Heart left ventricle (tissue), 16 donors: ENCODE measurements around the gene ST3GAL4. TPM values are rescaled to one million over a fixed set of nuclear protein-coding genes. Genes with fewer than 3 reads are reported as not detected.

Experiments
- ATAC-seq, 4 donors: fragments of 200-7000 bp; cut with Tn5 transposase; one replicate each; pipeline ENCODE4 v1.9.1; 2020 to 2022; ENCODE audit warnings: moderate library complexity in 4 of 4, mild to moderate bottlenecking in 3 of 4, moderate number of reproducible peaks in 1 of 4
- DNase-seq, 5 donors: peaks; one replicate each; pipeline ENCODE4 v3.0.0-alpha.2; 2020
- H3K27ac ChIP-seq, 12 donors: fragments of 200-600 bp; sonication (generic) in 4 of 12; one replicate each; pipeline versions ENCODE4 v1.5.0 to v1.8.0; 2016 to 2022; ENCODE audit warnings: mild to moderate bottlenecking in 2 of 12
- H3K27me3 ChIP-seq, 9 donors: fragments of 200-600 bp; sonication (generic) in 2 of 9; one replicate each; pipeline versions ENCODE4 v1.5.1 to v1.8.0; 2016 to 2022; ENCODE audit warnings: mild to moderate bottlenecking in 3 of 9
- H3K36me3 ChIP-seq, 9 donors: fragments of 200-600 bp; sonication (generic) in 2 of 9; one replicate each; pipeline versions ENCODE4 v1.5.0 to v1.8.0; 2018 to 2022; ENCODE audit warnings: mild to moderate bottlenecking in 2 of 9
- H3K4me1 ChIP-seq, 12 donors: fragments of 200-600 bp; sonication (generic) in 4 of 12; one replicate each; pipeline versions ENCODE4 v1.5.0 to v1.8.0; 2016 to 2022; ENCODE audit warnings: mild to moderate bottlenecking in 3 of 12
- H3K4me3 ChIP-seq, 12 donors: fragments of 200-600 bp; sonication (generic) in 4 of 12; one replicate each; pipeline versions ENCODE4 v1.5.0 to v1.8.0; 2017 to 2022; ENCODE audit warnings: mild to moderate bottlenecking in 9 of 12, moderate library complexity in 4 of 12
- H3K9me3 ChIP-seq, 12 donors: fragments of 200-600 bp; sonication (generic) in 4 of 12; one replicate each; pipeline versions ENCODE4 v1.5.0 to v1.8.0; 2016 to 2022; ENCODE audit warnings: mild to moderate bottlenecking in 1 of 12
- POLR2A ChIP-seq, 2 donors: fragments of 450-650 bp; IDR thresholded peaks; one replicate each; pipeline ENCODE4 v1.6.1; 2017; ENCODE audit warnings: antibody characterized with exemption in 2 of 2, mild to moderate bottlenecking in 2 of 2, moderate library complexity in 2 of 2
- WGBS, 4 donors: extraction: QIAGEN DNeasy Blood & Tissue Kit in 2 of 4; methylation state at CpG; one replicate each; pipeline versions ENCODE4 v1.1.5 to v1.1.7; 2013 to 2018; 5-methylcytosine and 5-hydroxymethylcytosine counted together
- intact Hi-C, 10 donors: fragments of 100-400 bp; cut with DNase I; formaldehyde crosslinking; loops; one replicate each; pipeline versions ENCODE4 v1.11.1 to v1.14.2; 2022
- polyA plus RNA-seq, 2 donors: library from polyadenylated mRNA; stranded (reverse); fragments of 200-250 nt; gene quantifications; one replicate each; pipeline ENCODE4 v1.2.3, GENCODE V29; 2013
- total RNA-seq, 9 donors: library from RNA; depleted of rRNA in 2 of 9; stranded (reverse); fragments of >200 nt in 2 of 9; fragmentation: NEBNext Ultra II Directional in 3 of 9; extraction: Animal tissue kit (Norgen Biotek cat#: 25700) in 3 of 9; gene quantifications; one replicate each; pipeline versions ENCODE4 v1.1.0 to v1.2.4, GENCODE V29; 2016 to 2023
- TF ChIP-seq, protein P1 (sequence below), 12 donors: fragments of 200-600 bp; sonication (generic) in 4 of 12; IDR thresholded peaks; one replicate each; pipeline versions ENCODE4 v1.5.0 to v1.8.0; 2018 to 2022; ENCODE audit warnings: antibody characterized with exemption in 12 of 12, mild to moderate bottlenecking in 5 of 12
- donor health status: ischemic (EF 13 %, LVEDD 7.1; RV severe dilation, severe dysfunction).
- donor health status: healthy with polysubstance abuse.
- donor health status: DM: no; HTN: yes; CAD: no.
- donor health status: DM: no; HTN: no; CAD: no.
- donor health status: ischemic (EF 25% LVEDD 6.9; RV normal size, moderate dysfunction).
- donor health status: ischemic (EF 25% LVEDD 5.7; RV mildly dilated, moderate dysfunction).
- donor health status: healthy.
- donor health status: DM: yes; HTN: yes; CAD: no.
- donor health status: ischemic (EF 35%, LVEDD 5.7; RV mildly dilated, moderate dysfunction).
- donor health status: nonischemic (EF 11% LVEDD 7.7; RV severe dilation, severe dysfunction).
- donor health status: DM: yes; HTN: yes; CAD: no.
- donor health status: PGD.
- donor health status: ischemic (EF 29% LVEDD 5.4; RV normal size, mild dysfunction).
- donor health status: nonischemic (EF 23%, LVEDD 6.1; RV moderate dilation, normal function).

Gene ST3GAL4
- total and polyA plus RNA-seq, 11 donors, result 30.6 to 168 (median 66.1) TPM

- peak overlapping the region; percentile 12 to 86 (median 70) for H3K27ac ChIP-seq
- WGBS, 4 donors, result 66 to 76% (median 68%) methylated on average over 23 of the region's 23 CpGs
- no peaks in the 10 kb centered on the region for H3K36me3 ChIP-seq
- peaks cover 3 to 61% (median 22%) of the 10 kb centered on the region in 12 donors for H3K4me1 ChIP-seq
- intact Hi-C loops, result loop anchor here in 2 of 10 donors (10.0 kb wide), 1 partner anchor 117 kb away; no protein-coding TSS in a partner anchor
- TF ChIP-seq POLR2A (IDR thresholded peaks at IDR 0.05), result no peak
- TF ChIP-seq, protein P1, sequence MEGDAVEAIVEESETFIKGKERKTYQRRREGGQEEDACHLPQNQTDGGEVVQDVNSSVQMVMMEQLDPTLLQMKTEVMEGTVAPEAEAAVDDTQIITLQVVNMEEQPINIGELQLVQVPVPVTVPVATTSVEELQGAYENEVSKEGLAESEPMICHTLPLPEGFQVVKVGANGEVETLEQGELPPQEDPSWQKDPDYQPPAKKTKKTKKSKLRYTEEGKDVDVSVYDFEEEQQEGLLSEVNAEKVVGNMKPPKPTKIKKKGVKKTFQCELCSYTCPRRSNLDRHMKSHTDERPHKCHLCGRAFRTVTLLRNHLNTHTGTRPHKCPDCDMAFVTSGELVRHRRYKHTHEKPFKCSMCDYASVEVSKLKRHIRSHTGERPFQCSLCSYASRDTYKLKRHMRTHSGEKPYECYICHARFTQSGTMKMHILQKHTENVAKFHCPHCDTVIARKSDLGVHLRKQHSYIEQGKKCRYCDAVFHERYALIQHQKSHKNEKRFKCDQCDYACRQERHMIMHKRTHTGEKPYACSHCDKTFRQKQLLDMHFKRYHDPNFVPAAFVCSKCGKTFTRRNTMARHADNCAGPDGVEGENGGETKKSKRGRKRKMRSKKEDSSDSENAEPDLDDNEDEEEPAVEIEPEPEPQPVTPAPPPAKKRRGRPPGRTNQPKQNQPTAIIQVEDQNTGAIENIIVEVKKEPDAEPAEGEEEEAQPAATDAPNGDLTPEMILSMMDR (IDR thresholded peaks at IDR 0.05), result no peak
- H3K27me3 ChIP-seq, result no peaks in the 10 kb centered on the region
- peak; percentile 60 to 86 (median 78) for ATAC-seq
- H3K9me3 ChIP-seq, result no peaks in the 10 kb centered on the region
- peak in 4 of 5 donors; percentile 57 to 85 (median 71) for DNase-seq
- no peak overlapping the region for H3K4me3 ChIP-seq
These were observed 76.0 kb downstream of the ST3GAL4 start for GRCh38 chr11:126431401-126432064.

DNA sequence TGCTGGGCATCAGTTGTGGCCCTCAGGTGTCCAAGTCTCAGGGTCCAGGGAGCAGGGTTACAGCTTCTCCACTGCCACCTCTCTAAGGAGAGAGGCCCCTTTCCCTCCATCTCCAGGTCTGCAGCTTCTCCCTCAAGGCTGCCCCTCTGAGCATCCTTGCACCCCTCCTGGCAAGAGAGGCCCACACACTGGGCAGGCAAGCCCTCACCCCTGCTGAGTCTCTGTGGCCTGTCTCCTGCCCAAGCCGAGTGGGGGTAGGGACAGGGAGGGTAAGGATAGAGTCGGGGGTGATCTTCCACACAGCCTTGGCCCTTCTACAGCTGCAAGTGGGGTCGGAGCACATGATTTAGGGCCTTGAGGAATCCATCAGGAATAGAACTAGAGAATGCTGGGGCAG lies 76.6 kb downstream of the ST3GAL4 start:
- Histone ChIP-seq H3K27ac (peak overlapping the region in 11 of 12 donors; percentile 12 to 86 (median 70)), H3K27me3 (no peaks in the 10 kb centered on the region), H3K4me3 (no peak overlapping the region), H3K9me3 (no peaks in the 10 kb centered on the region), H3K4me1 (peaks cover 3 to 58% (median 20%) of the 10 kb centered on the region in 12 donors), H3K36me3 (no peaks in the 10 kb centered on the region)
- 67 to 89% (median 77%) methylated on average over 3 of the region's 3 CpGs for WGBS, 4 donors
- DNase-seq, result no peak
- peak in 2 of 4 donors; percentile 1 to 5 for ATAC-seq
- TF ChIP-seq POLR2A (IDR thresholded peaks at IDR 0.05), result no peak
- TF ChIP-seq, protein P1 (IDR thresholded peaks at IDR 0.05), result no peak
- intact Hi-C loops, result loop anchor here in 2 of 10 donors (10.0 kb wide), 1 partner anchor 117 kb away; no protein-coding TSS in a partner anchor

DNA sequence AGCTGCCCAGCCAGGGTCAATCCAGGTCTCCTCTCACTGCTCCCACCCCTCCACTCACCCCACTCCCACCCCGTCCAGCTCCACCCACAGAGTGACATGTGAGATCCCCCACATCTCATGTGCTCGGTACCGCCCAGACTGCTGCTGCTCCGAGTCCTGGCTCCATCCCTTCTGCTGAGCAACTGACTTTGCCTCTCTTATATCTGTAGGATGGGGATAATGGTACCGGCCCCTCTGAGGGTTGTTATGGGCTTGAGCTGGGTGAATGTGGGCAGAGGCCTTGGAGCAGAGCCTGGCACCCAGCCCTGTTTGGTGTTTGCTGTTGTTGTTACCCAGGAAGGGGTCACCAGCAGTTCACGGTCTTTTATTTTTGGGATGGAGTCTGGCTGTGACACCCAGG lies 77.0 kb downstream of the ST3GAL4 start:
- intact Hi-C loops, result loop anchor here in 2 of 10 donors (10.0 kb wide), 1 partner anchor 118 kb away; no protein-coding TSS in a partner anchor

More for the DNA sequence above, 77.0 kb downstream of the ST3GAL4 start:
- Histone ChIP-seq H3K27me3 (no peaks in the 10 kb centered on the region), H3K36me3 (no peaks in the 10 kb centered on the region), H3K4me3 (no peak overlapping the region), H3K4me1 (peaks cover 3 to 53% (median 15%) of the 10 kb centered on the region in 12 donors), H3K27ac (peak overlapping the region in 10 of 12 donors; percentile 12 to 86 (median 72)), H3K9me3 (no peaks in the 10 kb centered on the region)
- DNase-seq (peak in 3 of 5 donors; percentile 39 to 51 (median 51)), ATAC-seq (peak; percentile 3 to 20 (median 9))
- TF ChIP-seq POLR2A (IDR thresholded peaks at IDR 0.05), result no peak
- TF ChIP-seq, protein P1 (IDR thresholded peaks at IDR 0.05), result no peak
- WGBS, 4 donors, result 59 to 67% (median 66%) methylated on average over 5 to 6 of the region's 6 CpGs
